GM21390 (cell line): ENCODE measurements around the gene ACBD6.
A peak's percentile ranks its signal among the peaks of the same experiment; 100 is the strongest.
"Not testable (repeated sequence)": the region's sequence is repeated elsewhere in the genome, so short reads cannot be mapped to it uniquely, and the experiment has no call there.

Source experiments
- ATAC-seq: cut with Tn5 transposase; IDR thresholded peaks from one replicate; pipeline ENCODE4 v1.9.1; 2021; ENCODE audit not compliant: unreplicated experiment

The ACBD6 gene

GRCh38 chr1:180502361-180503279, at the start of gene ACBD6:
Gene ACBD6 (minus strand): TSS chr1:180502577. CDS start chr1:180502266, 311 bp downstream.
- ATAC-seq, result peak; percentile 87

- no peak for ATAC-seq
Observed at GRCh38 chr1:180551997-180552396, 49.6 kb upstream of the ACBD6 start.

- ATAC-seq, result no peak
Observed at GRCh38 chr1:180550241-180550640, 47.9 kb upstream of the ACBD6 start.

GRCh38 chr1:180549770-180550169, 47.4 kb upstream of the ACBD6 start:
- not testable (repeated sequence) for ATAC-seq

- ATAC-seq, result no peak
Observed at GRCh38 chr1:180548686-180549317, 46.4 kb upstream of the ACBD6 start.

GRCh38 chr1:180545991-180546390, 43.6 kb upstream of the ACBD6 start:
- ATAC-seq, result no peak

- ATAC-seq, result no peak
Observed at GRCh38 chr1:180544050-180544449, 41.7 kb upstream of the ACBD6 start.

GRCh38 chr1:180542838-180543145, 40.4 kb upstream of the ACBD6 start:
- ATAC-seq, result no peak

GRCh38 chr1:180542113-180542837, 39.9 kb upstream of the ACBD6 start:
- no peak for ATAC-seq

- no peak for ATAC-seq
Observed at GRCh38 chr1:180540697-180541594, 38.6 kb upstream of the ACBD6 start.

GRCh38 chr1:180539136-180539535, 36.8 kb upstream of the ACBD6 start:
- ATAC-seq, result no peak

GRCh38 chr1:180536821-180537372, 34.5 kb upstream of the ACBD6 start:
- ATAC-seq, result no peak

- ATAC-seq, result no peak
Observed at GRCh38 chr1:180535418-180535999, 33.1 kb upstream of the ACBD6 start.

- ATAC-seq, result no peak
Observed at GRCh38 chr1:180534214-180534613, 31.8 kb upstream of the ACBD6 start.

- ATAC-seq, result no peak
Observed at GRCh38 chr1:180533266-180533987, 31.1 kb upstream of the ACBD6 start.

GRCh38 chr1:180532854-180533253, 30.5 kb upstream of the ACBD6 start:
- ATAC-seq, result no peak

- no peak for ATAC-seq
Observed at GRCh38 chr1:180530501-180530900, 28.1 kb upstream of the ACBD6 start.

- no peak for ATAC-seq
Observed at GRCh38 chr1:180528868-180529470, 26.6 kb upstream of the ACBD6 start.

GRCh38 chr1:180527101-180527669, 24.8 kb upstream of the ACBD6 start:
- ATAC-seq, result no peak
